Measurements from ENCODE around the gene HCAR3. TPM values are rescaled to one million over a fixed set of nuclear protein-coding genes. Genes with fewer than 3 reads are reported as not detected.

The HCAR3 gene
- total RNA-seq, 2 donors from 2014 or later = 0.23 to 0.40 TPM

DNA sequence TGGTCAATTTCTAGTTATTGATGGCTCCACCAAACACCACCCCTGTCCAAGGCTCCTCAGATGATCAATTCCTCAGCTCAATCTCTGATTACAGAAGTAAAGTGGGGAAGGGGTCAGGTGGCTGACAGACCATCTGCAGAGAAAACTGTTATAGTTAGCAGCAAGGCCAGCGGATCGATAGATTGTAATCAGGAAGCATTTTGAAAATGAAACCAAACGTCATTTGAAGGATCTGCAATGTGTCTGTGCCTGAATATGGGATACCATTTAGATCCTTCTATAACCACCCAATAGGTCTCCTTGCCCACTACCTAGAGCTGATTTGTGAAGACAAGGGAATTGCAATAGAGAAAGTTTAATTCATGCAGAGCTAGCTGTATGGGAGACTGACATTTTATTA lies 25.0 kb downstream of the HCAR3 start:
- Histone ChIP-seq H3K27me3 (replicated peaks; ENCODE audit: insufficient read depth) (no peaks in the 10 kb centered on the region), H3K4me1 (replicated peaks) (no peaks in the 10 kb centered on the region), H3K4me3 (no peak overlapping the region), H3K36me3 (no peaks in the 10 kb centered on the region), H3K27ac (no peak overlapping the region), H3K9me3 (no peaks in the 10 kb centered on the region)
- no peak for TF ChIP-seq POLR2A (IDR thresholded peaks at IDR 0.05)
- WGBS = 78% methylated on average over 3 of the region's 3 CpGs
- intact Hi-C loops (cut with DNase I) = no loop called here
- no peak for DNase-seq (ENCODE audit: low spot score)

DNA sequence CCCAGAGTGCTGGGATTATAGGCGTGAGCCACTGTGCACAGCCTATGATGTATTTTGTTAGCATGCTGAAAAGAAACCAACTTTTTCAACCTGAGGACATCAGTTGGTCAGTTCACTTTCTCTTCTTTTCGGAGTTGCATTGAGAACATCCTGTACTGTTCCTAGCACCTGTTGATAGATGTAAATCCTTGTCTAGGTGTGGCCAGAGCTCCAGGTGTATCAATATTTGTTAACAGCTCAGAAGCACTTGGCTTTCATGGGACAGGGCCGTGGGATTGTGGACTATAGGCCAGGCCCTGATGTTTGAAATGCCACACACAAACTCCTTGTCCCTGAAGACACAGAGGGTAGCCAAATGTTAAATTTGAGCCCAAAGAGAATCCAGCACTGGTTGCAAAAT lies 28.3 kb downstream of the HCAR3 start:
- Histone ChIP-seq H3K9me3 (no peaks in the 10 kb centered on the region), H3K4me3 (no peak overlapping the region), H3K27me3 (replicated peaks; ENCODE audit: insufficient read depth) (no peaks in the 10 kb centered on the region), H3K36me3 (no peaks in the 10 kb centered on the region), H3K4me1 (replicated peaks) (no peaks in the 10 kb centered on the region), H3K27ac (peak overlapping the region; percentile 77 to 81)
- 67% methylated on average over 3 of the region's 3 CpGs for WGBS
- TF ChIP-seq, protein P1, sequence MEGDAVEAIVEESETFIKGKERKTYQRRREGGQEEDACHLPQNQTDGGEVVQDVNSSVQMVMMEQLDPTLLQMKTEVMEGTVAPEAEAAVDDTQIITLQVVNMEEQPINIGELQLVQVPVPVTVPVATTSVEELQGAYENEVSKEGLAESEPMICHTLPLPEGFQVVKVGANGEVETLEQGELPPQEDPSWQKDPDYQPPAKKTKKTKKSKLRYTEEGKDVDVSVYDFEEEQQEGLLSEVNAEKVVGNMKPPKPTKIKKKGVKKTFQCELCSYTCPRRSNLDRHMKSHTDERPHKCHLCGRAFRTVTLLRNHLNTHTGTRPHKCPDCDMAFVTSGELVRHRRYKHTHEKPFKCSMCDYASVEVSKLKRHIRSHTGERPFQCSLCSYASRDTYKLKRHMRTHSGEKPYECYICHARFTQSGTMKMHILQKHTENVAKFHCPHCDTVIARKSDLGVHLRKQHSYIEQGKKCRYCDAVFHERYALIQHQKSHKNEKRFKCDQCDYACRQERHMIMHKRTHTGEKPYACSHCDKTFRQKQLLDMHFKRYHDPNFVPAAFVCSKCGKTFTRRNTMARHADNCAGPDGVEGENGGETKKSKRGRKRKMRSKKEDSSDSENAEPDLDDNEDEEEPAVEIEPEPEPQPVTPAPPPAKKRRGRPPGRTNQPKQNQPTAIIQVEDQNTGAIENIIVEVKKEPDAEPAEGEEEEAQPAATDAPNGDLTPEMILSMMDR (IDR thresholded peaks at IDR 0.05) = no peak
- peak; percentile 88 for TF ChIP-seq POLR2AphosphoS5 (IDR thresholded peaks at IDR 0.05)
- intact Hi-C loops (cut with DNase I) = no loop called here
- DNase-seq (ENCODE audit: low spot score) = peak; percentile 66

GRCh38 chr12:122687086-122687485 lies 29.5 kb downstream of the HCAR3 start:
- peak; percentile 35 for TF ChIP-seq POLR2AphosphoS5 (IDR thresholded peaks at IDR 0.05)
- TF ChIP-seq, protein P1 (IDR thresholded peaks at IDR 0.05) = no peak
- Histone ChIP-seq H3K4me3 (no peak overlapping the region), H3K36me3 (no peaks in the 10 kb centered on the region), H3K9me3 (no peaks in the 10 kb centered on the region), H3K4me1 (replicated peaks) (no peaks in the 10 kb centered on the region), H3K27ac (peak overlapping the region; percentile 8 to 81), H3K27me3 (replicated peaks; ENCODE audit: insufficient read depth) (no peaks in the 10 kb centered on the region)
- peak; percentile 43 for DNase-seq (ENCODE audit: low spot score)
- intact Hi-C loops (cut with DNase I) = no loop called here
- 44% methylated on average over 5 of the region's 5 CpGs for WGBS

GRCh38 chr12:122686538-122686937 lies 30.1 kb downstream of the HCAR3 start:
- Histone ChIP-seq H3K36me3 (no peaks in the 10 kb centered on the region), H3K4me3 (no peak overlapping the region), H3K4me1 (replicated peaks) (no peaks in the 10 kb centered on the region), H3K27me3 (replicated peaks; ENCODE audit: insufficient read depth) (no peaks in the 10 kb centered on the region), H3K9me3 (no peaks in the 10 kb centered on the region), H3K27ac (no peak overlapping the region)
- WGBS = 95% methylated on average over 3 of the region's 3 CpGs
- intact Hi-C loops (cut with DNase I) = no loop called here
- no peak for DNase-seq (ENCODE audit: low spot score)
- TF ChIP-seq POLR2AphosphoS5 (IDR thresholded peaks at IDR 0.05) (no peak), POLR2A (IDR thresholded peaks at IDR 0.05) (no peak)
- TF ChIP-seq, protein P1 (IDR thresholded peaks at IDR 0.05) = no peak

GRCh38 chr12:122684297-122684813 lies 32.3 kb downstream of the HCAR3 start:
- no peaks in the 10 kb centered on the region for H3K9me3 ChIP-seq
- no peak for DNase-seq (ENCODE audit: low spot score)
- no peaks in the 10 kb centered on the region for H3K36me3 ChIP-seq
- TF ChIP-seq, protein P1 (IDR thresholded peaks at IDR 0.05) = no peak
- TF ChIP-seq POLR2AphosphoS5 (IDR thresholded peaks at IDR 0.05) = no peak
- no peak for TF ChIP-seq POLR2A (IDR thresholded peaks at IDR 0.05)
- 62% methylated on average over 5 of the region's 5 CpGs for WGBS
- no peaks in the 10 kb centered on the region for H3K4me1 ChIP-seq (replicated peaks)
- intact Hi-C loops (cut with DNase I) = no loop called here
- H3K27ac ChIP-seq = no peak overlapping the region
- H3K27me3 ChIP-seq (replicated peaks; ENCODE audit: insufficient read depth) = no peaks in the 10 kb centered on the region
- H3K4me3 ChIP-seq = no peak overlapping the region
